HepG2 (cell line): Measurements from ENCODE around the gene KCNK7. TPM values are rescaled to one million over a fixed set of nuclear protein-coding genes. Genes with fewer than 3 reads are reported as not detected.

Experiments used
- NFE2 ChIP-seq: sonication (generic); formaldehyde crosslinking; IDR thresholded peaks from 2 replicates; pipeline ENCODE4 v1.4.0; 2020; ENCODE audit warnings: missing genetic modification reagents
- NONO ChIP-seq, 2 experiments: fragments of 450-650 bp in 1 of 2; sonication (generic) in 1 of 2; formaldehyde crosslinking in 1 of 2; IDR thresholded peaks in 1 of 2; conservative IDR thresholded peaks in 1 of 2; 2 replicates each; pipeline versions ENCODE4 v1.6.1 to v1.8.0; 2017 to 2022; ENCODE audit warnings: mild to moderate bottlenecking in 1 of 2, missing genetic modification reagents in 1 of 2, moderate library complexity in 1 of 2
- NR2C2 ChIP-seq: sonication (generic); formaldehyde crosslinking; IDR thresholded peaks from 2 replicates; pipeline ENCODE4 v1.4.0; 2020; ENCODE audit warnings: missing genetic modification reagents, mild to moderate bottlenecking, moderate library complexity, borderline replicate concordance
- PRMT3 ChIP-seq: sonication (generic); formaldehyde crosslinking; IDR thresholded peaks from 2 replicates; pipeline ENCODE4 v1.8.1; 2022; ENCODE audit warnings: low read depth, mild to moderate bottlenecking, moderate library complexity, missing genetic modification reagents, borderline replicate concordance
- SRSF9 ChIP-seq: fragments of 200-400 bp; formaldehyde crosslinking; IDR thresholded peaks from 2 replicates; pipeline ENCODE4 v1.6.1; 2018; ENCODE audit warnings: borderline replicate concordance, mild to moderate bottlenecking, low read depth, low read length; ENCODE audit not compliant: insufficient read depth, poor library complexity, severe bottlenecking
- TOE1 ChIP-seq: sonication (generic); formaldehyde crosslinking; IDR thresholded peaks from 2 replicates; pipeline ENCODE4 v1.4.0; 2020; ENCODE audit warnings: mild to moderate bottlenecking, missing genetic modification reagents
- ZNF10 ChIP-seq: sonication (generic); formaldehyde crosslinking; IDR thresholded peaks from 2 replicates; pipeline ENCODE4 v1.4.0; 2020; ENCODE audit warnings: mild to moderate bottlenecking, low read depth, missing genetic modification reagents, borderline replicate concordance
- ZNF335 ChIP-seq: sonication (generic); formaldehyde crosslinking; IDR thresholded peaks from 2 replicates; pipeline ENCODE4 v1.4.0; 2020; ENCODE audit warnings: missing genetic modification reagents
- ZSCAN21 ChIP-seq: sonication (generic); formaldehyde crosslinking; IDR thresholded peaks from 2 replicates; pipeline ENCODE4 v1.8.0; 2022; ENCODE audit warnings: mild to moderate bottlenecking, missing genetic modification reagents, moderate library complexity, borderline replicate concordance
- polyA plus RNA-seq, 8 experiments: library from polyadenylated mRNA; depleted of rRNA in 3 of 8; stranded (reverse) in 7 of 8; unstranded in 1 of 8; fragments of >200 nt; fragmentation: Illumina TruSeq in 4 of 8; extraction: Trizol in 4 of 8; gene quantifications; 2 replicates each; pipeline versions ENCODE4 v1.2.1 to v1.2.3, GENCODE V29; 2011 to 2016; ENCODE audit warnings: low read depth in 4 of 8, missing spikeins in 1 of 8, mixed read lengths in 1 of 8; ENCODE audit not compliant: insufficient read depth in 1 of 8
- total RNA-seq, 5 experiments: library from RNA; depleted of rRNA; stranded (reverse); fragments of >200 nt; fragmentation: Illumina TruSeq; extraction: Trizol; gene quantifications; 2 replicates each; pipeline ENCODE4 v1.2.3, GENCODE V29; 2016; ENCODE audit warnings: low read depth in 1 of 5
- TF ChIP-seq, protein P1 (sequence below): sonication (generic); formaldehyde crosslinking; IDR thresholded peaks from 2 replicates; pipeline ENCODE4 v1.5.0; 2020; ENCODE audit warnings: missing genetic modification reagents, mild to moderate bottlenecking, borderline replicate concordance
- TF ChIP-seq, protein P2 (sequence below): sonication (generic); formaldehyde crosslinking; IDR thresholded peaks from 2 replicates; pipeline ENCODE4 v1.8.0; 2022; ENCODE audit warnings: mild to moderate bottlenecking, missing genetic modification reagents, moderate library complexity
- TF ChIP-seq, protein P3 (sequence below): sonication (generic); formaldehyde crosslinking; IDR thresholded peaks from 2 replicates; pipeline ENCODE4 v1.4.0; 2020; ENCODE audit warnings: missing genetic modification reagents
- TF ChIP-seq, protein P4 (sequence below): IDR thresholded peaks from 2 replicates; pipeline ENCODE4 v1.6.1; 2016; ENCODE audit warnings: low read depth
- TF ChIP-seq, protein P5 (sequence below): sonication (generic); formaldehyde crosslinking; IDR thresholded peaks from 2 replicates; pipeline ENCODE4 v1.4.0; 2020; ENCODE audit warnings: missing genetic modification reagents
- TF ChIP-seq, protein P6 (sequence below): sonication (generic); formaldehyde crosslinking; IDR thresholded peaks from 2 replicates; pipeline ENCODE4 v1.4.0; 2020; ENCODE audit warnings: mild to moderate bottlenecking, missing genetic modification reagents

Gene KCNK7
- total and polyA plus RNA-seq, 2 of the 13 experiments (the other 11 are each of a cell fraction or from before 2014, with no cell fraction given): 0.11 TPM; not detected in 1

DNA sequence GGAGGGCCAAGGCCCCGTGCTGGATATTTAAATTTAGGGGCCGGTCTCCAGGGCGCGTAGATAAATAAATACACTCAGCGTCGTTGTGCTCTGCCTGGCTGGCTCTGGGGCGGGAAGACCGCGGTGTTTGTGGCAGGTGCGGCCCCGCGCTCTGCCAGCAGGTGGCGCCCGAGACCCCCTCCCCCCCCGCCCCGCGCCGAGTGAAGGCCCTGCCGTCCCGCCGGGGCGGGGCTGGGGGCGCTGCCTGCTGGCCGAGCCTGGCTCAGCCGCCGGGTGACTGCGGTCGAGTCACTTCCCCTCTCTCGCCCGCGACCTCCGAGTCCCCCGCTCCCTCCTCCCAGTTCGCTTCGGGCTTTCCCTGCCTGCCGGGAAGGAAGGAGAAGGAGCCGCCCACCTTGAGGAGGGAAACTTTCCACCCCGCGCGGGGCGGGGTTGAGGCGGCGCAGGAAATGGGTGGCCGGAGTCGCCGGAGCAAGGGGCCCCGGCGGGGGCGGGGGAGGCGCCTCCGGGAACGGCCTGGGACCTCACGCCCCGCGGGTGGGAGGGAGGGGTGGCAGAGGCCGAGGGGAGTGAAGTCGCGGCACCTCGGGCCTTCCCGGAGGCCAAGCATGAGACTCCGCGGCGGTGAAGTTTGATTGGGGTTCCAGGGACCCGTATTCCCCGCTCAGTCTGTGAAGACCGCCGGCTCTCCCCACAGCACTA, 21.3 kb downstream of the KCNK7 start (continued):
- TF ChIP-seq TOE1: no peak
- no peak for TF ChIP-seq PRMT3 (CRISPR knock-in tag)
- no peak for TF ChIP-seq ZSCAN21
- TF ChIP-seq, protein P1, sequence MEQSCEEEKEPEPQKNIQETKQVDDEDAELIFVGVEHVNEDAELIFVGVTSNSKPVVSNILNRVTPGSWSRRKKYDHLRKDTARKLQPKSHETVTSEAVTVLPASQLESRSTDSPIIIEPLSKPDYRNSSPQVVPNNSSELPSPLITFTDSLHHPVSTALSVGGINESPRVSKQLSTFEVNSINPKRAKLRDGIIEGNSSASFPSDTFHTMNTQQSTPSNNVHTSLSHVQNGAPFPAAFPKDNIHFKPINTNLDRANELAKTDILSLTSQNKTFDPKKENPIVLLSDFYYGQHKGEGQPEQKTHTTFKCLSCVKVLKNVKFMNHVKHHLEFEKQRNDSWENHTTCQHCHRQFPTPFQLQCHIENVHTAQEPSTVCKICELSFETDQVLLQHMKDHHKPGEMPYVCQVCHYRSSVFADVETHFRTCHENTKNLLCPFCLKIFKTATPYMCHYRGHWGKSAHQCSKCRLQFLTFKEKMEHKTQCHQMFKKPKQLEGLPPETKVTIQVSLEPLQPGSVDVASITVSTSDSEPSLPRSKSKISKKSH (CRISPR knock-in tag): no peak
- no peak for TF ChIP-seq ZNF10
- TF ChIP-seq, protein P2, sequence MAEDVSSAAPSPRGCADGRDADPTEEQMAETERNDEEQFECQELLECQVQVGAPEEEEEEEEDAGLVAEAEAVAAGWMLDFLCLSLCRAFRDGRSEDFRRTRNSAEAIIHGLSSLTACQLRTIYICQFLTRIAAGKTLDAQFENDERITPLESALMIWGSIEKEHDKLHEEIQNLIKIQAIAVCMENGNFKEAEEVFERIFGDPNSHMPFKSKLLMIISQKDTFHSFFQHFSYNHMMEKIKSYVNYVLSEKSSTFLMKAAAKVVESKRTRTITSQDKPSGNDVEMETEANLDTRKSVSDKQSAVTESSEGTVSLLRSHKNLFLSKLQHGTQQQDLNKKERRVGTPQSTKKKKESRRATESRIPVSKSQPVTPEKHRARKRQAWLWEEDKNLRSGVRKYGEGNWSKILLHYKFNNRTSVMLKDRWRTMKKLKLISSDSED: no peak
- no peak for TF ChIP-seq NFE2 (CRISPR knock-in tag)
- no peak for TF ChIP-seq NR2C2
- TF ChIP-seq NONO (IDR thresholded peaks at IDR 0.05): no peak
- 0 out of 2 replicates have a peak, but pooled peaks have one; percentile 37 for TF ChIP-seq NONO (CRISPR knock-in tag; conservative IDR thresholded peaks at IDR 0.05)
- TF ChIP-seq, protein P3, sequence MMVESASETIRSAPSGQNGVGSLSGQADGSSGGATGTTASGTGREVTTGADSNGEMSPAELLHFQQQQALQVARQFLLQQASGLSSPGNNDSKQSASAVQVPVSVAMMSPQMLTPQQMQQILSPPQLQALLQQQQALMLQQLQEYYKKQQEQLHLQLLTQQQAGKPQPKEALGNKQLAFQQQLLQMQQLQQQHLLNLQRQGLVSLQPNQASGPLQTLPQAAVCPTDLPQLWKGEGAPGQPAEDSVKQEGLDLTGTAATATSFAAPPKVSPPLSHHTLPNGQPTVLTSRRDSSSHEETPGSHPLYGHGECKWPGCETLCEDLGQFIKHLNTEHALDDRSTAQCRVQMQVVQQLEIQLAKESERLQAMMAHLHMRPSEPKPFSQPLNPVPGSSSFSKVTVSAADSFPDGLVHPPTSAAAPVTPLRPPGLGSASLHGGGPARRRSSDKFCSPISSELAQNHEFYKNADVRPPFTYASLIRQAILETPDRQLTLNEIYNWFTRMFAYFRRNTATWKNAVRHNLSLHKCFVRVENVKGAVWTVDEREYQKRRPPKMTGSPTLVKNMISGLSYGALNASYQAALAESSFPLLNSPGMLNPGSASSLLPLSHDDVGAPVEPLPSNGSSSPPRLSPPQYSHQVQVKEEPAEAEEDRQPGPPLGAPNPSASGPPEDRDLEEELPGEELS (CRISPR knock-in tag): no peak; the same call in 1 of the 2 replicates
- TF ChIP-seq ZNF335 (CRISPR knock-in tag): 0 out of 2 replicates have a peak, but pooled peaks have one; percentile 56
- no peak for TF ChIP-seq SRSF9
- TF ChIP-seq, protein P4, sequence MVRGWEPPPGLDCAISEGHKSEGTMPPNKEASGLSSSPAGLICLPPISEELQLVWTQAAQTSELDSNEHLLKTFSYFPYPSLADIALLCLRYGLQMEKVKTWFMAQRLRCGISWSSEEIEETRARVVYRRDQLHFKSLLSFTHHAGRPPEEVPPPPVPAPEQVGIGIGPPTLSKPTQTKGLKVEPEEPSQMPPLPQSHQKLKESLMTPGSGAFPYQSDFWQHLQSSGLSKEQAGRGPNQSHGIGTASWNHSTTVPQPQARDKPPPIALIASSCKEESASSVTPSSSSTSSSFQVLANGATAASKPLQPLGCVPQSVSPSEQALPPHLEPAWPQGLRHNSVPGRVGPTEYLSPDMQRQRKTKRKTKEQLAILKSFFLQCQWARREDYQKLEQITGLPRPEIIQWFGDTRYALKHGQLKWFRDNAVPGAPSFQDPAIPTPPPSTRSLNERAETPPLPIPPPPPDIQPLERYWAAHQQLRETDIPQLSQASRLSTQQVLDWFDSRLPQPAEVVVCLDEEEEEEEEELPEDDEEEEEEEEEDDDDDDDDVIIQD (CRISPR knock-in tag): no peak
- TF ChIP-seq, protein P5, sequence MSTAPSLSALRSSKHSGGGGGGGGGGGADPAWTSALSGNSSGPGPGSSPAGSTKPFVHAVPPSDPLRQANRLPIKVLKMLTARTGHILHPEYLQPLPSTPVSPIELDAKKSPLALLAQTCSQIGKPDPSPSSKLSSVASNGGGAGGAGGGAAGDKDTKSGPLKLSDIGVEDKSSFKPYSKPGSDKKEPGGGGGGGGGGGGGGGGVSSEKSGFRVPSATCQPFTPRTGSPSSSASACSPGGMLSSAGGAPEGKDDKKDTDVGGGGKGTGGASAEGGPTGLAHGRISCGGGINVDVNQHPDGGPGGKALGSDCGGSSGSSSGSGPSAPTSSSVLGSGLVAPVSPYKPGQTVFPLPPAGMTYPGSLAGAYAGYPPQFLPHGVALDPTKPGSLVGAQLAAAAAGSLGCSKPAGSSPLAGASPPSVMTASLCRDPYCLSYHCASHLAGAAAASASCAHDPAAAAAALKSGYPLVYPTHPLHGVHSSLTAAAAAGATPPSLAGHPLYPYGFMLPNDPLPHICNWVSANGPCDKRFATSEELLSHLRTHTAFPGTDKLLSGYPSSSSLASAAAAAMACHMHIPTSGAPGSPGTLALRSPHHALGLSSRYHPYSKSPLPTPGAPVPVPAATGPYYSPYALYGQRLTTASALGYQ (CRISPR knock-in tag): peak; percentile 60; the same call in 1 of the 2 replicates
- TF ChIP-seq, protein P6, sequence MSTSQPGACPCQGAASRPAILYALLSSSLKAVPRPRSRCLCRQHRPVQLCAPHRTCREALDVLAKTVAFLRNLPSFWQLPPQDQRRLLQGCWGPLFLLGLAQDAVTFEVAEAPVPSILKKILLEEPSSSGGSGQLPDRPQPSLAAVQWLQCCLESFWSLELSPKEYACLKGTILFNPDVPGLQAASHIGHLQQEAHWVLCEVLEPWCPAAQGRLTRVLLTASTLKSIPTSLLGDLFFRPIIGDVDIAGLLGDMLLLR (CRISPR knock-in tag): no peak
